Liver (tissue), 9 donors: ENCODE measurements around the gene CAB39. TPM values are rescaled to one million over a fixed set of nuclear protein-coding genes. Genes with fewer than 3 reads are reported as not detected.
A peak's percentile ranks its signal among the peaks of the same experiment; 100 is the strongest.

Experiments
- DNase-seq: peaks from one replicate; pipeline ENCODE4 v3.0.0-alpha.2; 2017; ENCODE audit warnings: low spot score
- H3K27ac ChIP-seq, 2 donors: one replicate each; pipeline ENCODE4 v1.7.0; 2013; ENCODE audit warnings: inconsistent platforms in 2 of 2, low read length in 2 of 2, control low read depth in 1 of 2, low read depth in 1 of 2, mild to moderate bottlenecking in 1 of 2
- H3K27me3 ChIP-seq, 4 donors: one replicate each; pipeline versions ENCODE4 v1.6.1 to v1.7.0; 2013; ENCODE audit warnings: low read length in 3 of 4, inconsistent platforms in 1 of 4, mild to moderate bottlenecking in 1 of 4, moderate library complexity in 1 of 4; ENCODE audit not compliant: control insufficient read depth in 4 of 4, insufficient read depth in 4 of 4
- H3K36me3 ChIP-seq, 4 donors: one replicate each; pipeline versions ENCODE4 v1.6.1 to v1.7.0; 2013; ENCODE audit warnings: low read length in 3 of 4, mild to moderate bottlenecking in 3 of 4, low read depth in 1 of 4, moderate library complexity in 1 of 4; ENCODE audit not compliant: control insufficient read depth in 4 of 4, insufficient read depth in 3 of 4
- H3K4me1 ChIP-seq, 4 donors: one replicate each; pipeline versions ENCODE4 v1.6.1 to v1.7.0; 2013; ENCODE audit warnings: low read length in 3 of 4, mild to moderate bottlenecking in 3 of 4, moderate library complexity in 1 of 4; ENCODE audit not compliant: control insufficient read depth in 4 of 4, insufficient read depth in 4 of 4
- H3K4me3 ChIP-seq, 3 donors: one replicate each; pipeline versions ENCODE4 v1.6.1 to v1.7.0; 2013; ENCODE audit warnings: low read length in 3 of 3, control low read depth in 1 of 3, low read depth in 1 of 3, mild to moderate bottlenecking in 1 of 3
- H3K9ac ChIP-seq, 2 donors: one replicate each; pipeline ENCODE4 v1.7.0; 2013; ENCODE audit warnings: low read length in 2 of 2, mild to moderate bottlenecking in 2 of 2, moderate library complexity in 2 of 2, control low read depth in 1 of 2, low read depth in 1 of 2
- H3K9me3 ChIP-seq, 4 donors: one replicate each; pipeline versions ENCODE4 v1.6.1 to v1.7.0; 2013; ENCODE audit warnings: low read length in 3 of 4; ENCODE audit not compliant: control insufficient read depth in 4 of 4
- EGR1 ChIP-seq, 2 donors: IDR thresholded peaks; 2 replicates each; pipeline ENCODE4 v1.6.1; 2016 to 2018; ENCODE audit warnings: antibody characterized with exemption in 2 of 2, low read depth in 2 of 2
- FOXA1 ChIP-seq: IDR thresholded peaks from 2 replicates; pipeline ENCODE4 v1.6.1; 2016; ENCODE audit warnings: antibody characterized with exemption
- FOXA2 ChIP-seq: IDR thresholded peaks from 2 replicates; pipeline ENCODE4 v1.6.1; 2016; ENCODE audit warnings: antibody characterized with exemption
- GABPA ChIP-seq, 2 donors: IDR thresholded peaks in 1 of 2; conservative IDR thresholded peaks in 1 of 2; 2 replicates each; pipeline ENCODE4 v1.6.1; 2016; ENCODE audit warnings: antibody characterized with exemption in 2 of 2, mild to moderate bottlenecking in 1 of 2, moderate library complexity in 1 of 2
- JUND ChIP-seq, 2 donors: IDR thresholded peaks; 2 replicates each; pipeline ENCODE4 v1.6.1; 2016; ENCODE audit warnings: antibody characterized with exemption in 2 of 2
- RAD21 ChIP-seq, 2 donors: IDR thresholded peaks; 2 replicates each; pipeline ENCODE4 v1.6.1; 2016; ENCODE audit warnings: antibody characterized with exemption in 2 of 2, mild to moderate bottlenecking in 2 of 2
- RXRA ChIP-seq, 2 donors: IDR thresholded peaks; 2 replicates each; pipeline ENCODE4 v1.6.1; 2017 to 2018; ENCODE audit warnings: antibody characterized with exemption in 2 of 2, mild to moderate bottlenecking in 1 of 2
- YY1 ChIP-seq: IDR thresholded peaks from 2 replicates; pipeline ENCODE4 v1.6.1; 2016; ENCODE audit warnings: antibody characterized with exemption, mild to moderate bottlenecking
- WGBS: extraction: QIAGEN DNeasy Blood & Tissue Kit; methylation state at CpG from one replicate; pipeline ENCODE4 v1.1.7; 2013; 5-methylcytosine and 5-hydroxymethylcytosine counted together
- polyA plus RNA-seq, 2 donors: library from polyadenylated mRNA; stranded (reverse) in 1 of 2; unstranded in 1 of 2; fragments of 200-250 nt in 1 of 2; fragments of >200 nt in 1 of 2; fragmentation: Nextera tagmentation in 1 of 2; extraction: Ambion mirVana in 1 of 2; gene quantifications; one replicate each; pipeline versions ENCODE4 v1.2.1 to v1.2.3, GENCODE V29; 2013 to 2015
- total RNA-seq, 2 donors: library from RNA; depleted of rRNA; stranded (reverse); fragments of >200 nt; gene quantifications; one replicate each; pipeline ENCODE4 v1.2.3, GENCODE V29; 2014
- TF ChIP-seq, protein P1 (sequence below): fragments of 150-350 bp; IDR thresholded peaks from 2 replicates; pipeline ENCODE4 v1.5.1; 2017; ENCODE audit warnings: improper control_type of control experiment, low read depth, low read length; ENCODE audit not compliant: missing input control
- TF ChIP-seq, protein P2 (sequence below): IDR thresholded peaks from 2 replicates; pipeline ENCODE4 v1.6.1; 2016; ENCODE audit warnings: antibody characterized with exemption
- TF ChIP-seq, protein P3 (sequence below): IDR thresholded peaks from 2 replicates; pipeline ENCODE4 v1.6.1; 2016; ENCODE audit warnings: antibody characterized with exemption
- donor health status: healthy.
- donor health status: healthy.
- donor health status: healthy.
- donor health status: healthy.
- donor health status: healthy.

CAB39 gene
- total and polyA plus RNA-seq, 4 donors: 9.2 to 39.8 (median 26.5) TPM

DNA sequence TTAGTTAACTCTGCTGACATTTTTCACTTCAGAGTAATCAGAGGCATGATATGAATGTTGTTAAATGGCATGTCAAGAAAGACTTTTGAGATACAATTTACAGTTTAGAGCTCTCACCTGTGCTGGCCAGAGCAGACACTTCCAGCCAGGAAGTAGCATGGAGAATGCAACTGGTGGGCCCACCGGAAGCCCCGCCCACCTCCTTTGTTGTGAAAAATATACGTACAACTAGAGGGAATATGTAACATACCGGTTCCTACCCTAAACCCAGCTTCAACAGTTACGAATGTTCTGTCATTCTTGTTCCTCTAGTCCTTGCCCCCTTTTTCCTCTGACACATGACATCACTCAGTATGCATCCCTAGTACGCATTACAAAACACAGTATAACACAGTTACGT is 81.9 kb downstream of the CAB39 start:
- Histone ChIP-seq H3K36me3 (peaks cover 4 to 7% (median 6%) of the 10 kb centered on the region in 4 donors), H3K4me3 (no peak overlapping the region)
- WGBS: 87% methylated on average over 7 of the region's 7 CpGs

DNA sequence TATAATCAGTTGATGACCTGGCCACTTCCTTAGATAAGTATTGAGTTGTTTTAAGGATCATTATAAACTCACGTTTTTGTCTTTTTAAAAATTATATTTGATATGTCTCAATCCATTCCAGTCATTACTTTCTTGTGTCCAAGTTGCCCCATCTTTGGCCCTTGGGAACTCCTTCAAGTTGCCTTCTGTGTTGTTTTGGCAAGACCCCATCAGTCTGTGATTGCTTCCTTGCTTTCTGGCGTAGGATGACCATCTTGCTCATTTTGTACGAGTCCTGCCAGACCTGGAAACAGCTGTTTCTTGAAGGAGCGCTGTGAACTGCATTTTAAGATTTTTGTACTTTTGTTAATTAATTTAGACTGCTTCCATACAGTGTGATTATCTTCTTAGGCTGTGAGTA is 83.2 kb downstream of the CAB39 start:
- Histone ChIP-seq H3K4me3 (no peak overlapping the region), H3K9me3 (no peaks in the 10 kb centered on the region), H3K27me3 (no peaks in the 10 kb centered on the region), H3K36me3 (peaks cover under 1 to 15% (median 6%) of the 10 kb centered on the region in 4 donors), H3K4me1 (peaks cover 0 to 4% (median 2%) of the 10 kb centered on the region in 4 donors), H3K9ac (no peak overlapping the region), H3K27ac (no peak overlapping the region)
- no peak for DNase-seq
- TF ChIP-seq FOXA2 (no peak), FOXA1 (no peak), RXRA (IDR thresholded peaks at IDR 0.05) (no peak), JUND (IDR thresholded peaks at IDR 0.05) (no peak), EGR1 (IDR thresholded peaks at IDR 0.05; ENCODE audit: low read depth in 2 of 2) (no peak), GABPA (IDR thresholded peaks at IDR 0.05 in 1 of 2, conservative IDR thresholded peaks at IDR 0.05 in 1 of 2) (no peak)
- TF ChIP-seq, protein P1, sequence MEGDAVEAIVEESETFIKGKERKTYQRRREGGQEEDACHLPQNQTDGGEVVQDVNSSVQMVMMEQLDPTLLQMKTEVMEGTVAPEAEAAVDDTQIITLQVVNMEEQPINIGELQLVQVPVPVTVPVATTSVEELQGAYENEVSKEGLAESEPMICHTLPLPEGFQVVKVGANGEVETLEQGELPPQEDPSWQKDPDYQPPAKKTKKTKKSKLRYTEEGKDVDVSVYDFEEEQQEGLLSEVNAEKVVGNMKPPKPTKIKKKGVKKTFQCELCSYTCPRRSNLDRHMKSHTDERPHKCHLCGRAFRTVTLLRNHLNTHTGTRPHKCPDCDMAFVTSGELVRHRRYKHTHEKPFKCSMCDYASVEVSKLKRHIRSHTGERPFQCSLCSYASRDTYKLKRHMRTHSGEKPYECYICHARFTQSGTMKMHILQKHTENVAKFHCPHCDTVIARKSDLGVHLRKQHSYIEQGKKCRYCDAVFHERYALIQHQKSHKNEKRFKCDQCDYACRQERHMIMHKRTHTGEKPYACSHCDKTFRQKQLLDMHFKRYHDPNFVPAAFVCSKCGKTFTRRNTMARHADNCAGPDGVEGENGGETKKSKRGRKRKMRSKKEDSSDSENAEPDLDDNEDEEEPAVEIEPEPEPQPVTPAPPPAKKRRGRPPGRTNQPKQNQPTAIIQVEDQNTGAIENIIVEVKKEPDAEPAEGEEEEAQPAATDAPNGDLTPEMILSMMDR: no peak
- TF ChIP-seq, protein P2, sequence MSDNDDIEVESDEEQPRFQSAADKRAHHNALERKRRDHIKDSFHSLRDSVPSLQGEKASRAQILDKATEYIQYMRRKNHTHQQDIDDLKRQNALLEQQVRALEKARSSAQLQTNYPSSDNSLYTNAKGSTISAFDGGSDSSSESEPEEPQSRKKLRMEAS: no peak
- WGBS: 79% methylated on average over 4 of the region's 4 CpGs

More for the DNA sequence above, 81.9 kb downstream of the CAB39 start:
- Histone ChIP-seq H3K9ac (no peak overlapping the region), H3K27ac (peak overlapping the region; percentile 10 to 21), H3K4me1 (peaks cover 0 to 4% (median 2%) of the 10 kb centered on the region in 4 donors), H3K27me3 (no peaks in the 10 kb centered on the region), H3K9me3 (no peaks in the 10 kb centered on the region)
- DNase-seq: no peak
- TF ChIP-seq RAD21 (IDR thresholded peaks at IDR 0.05) (no peak), YY1 (no peak)

DNA sequence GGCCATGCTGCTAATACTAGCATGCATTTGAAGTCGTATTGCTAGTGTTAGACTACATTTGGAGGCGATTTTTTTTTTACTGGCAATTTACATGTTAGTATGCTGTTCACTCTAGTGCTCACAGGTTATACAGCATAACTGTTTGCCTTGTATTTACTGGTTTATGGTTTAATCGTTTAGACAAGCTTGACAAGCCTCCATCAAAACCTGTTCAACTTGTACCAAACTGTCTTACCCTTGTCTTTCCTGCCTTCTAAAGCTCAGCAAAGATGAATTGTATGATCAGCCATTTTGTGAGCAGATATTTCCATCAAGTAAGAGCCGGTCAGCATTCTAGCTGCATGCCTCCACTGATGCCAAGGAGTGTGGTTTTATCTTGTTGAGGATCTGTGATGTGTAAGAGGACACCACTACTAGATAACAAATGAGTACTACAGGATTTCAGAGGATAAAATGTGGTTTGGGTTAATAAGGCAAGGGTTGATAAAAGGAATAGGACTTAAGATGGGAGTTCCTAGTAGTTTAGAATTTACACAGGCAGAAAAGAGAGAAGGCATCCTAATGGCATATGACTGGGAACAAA is 83.7 kb downstream of the CAB39 start:
- Histone ChIP-seq H3K27ac (no peak overlapping the region), H3K4me1 (peaks cover 0 to 4% (median 2%) of the 10 kb centered on the region in 4 donors), H3K9me3 (no peaks in the 10 kb centered on the region), H3K27me3 (no peaks in the 10 kb centered on the region), H3K9ac (no peak overlapping the region), H3K36me3 (peaks cover 4 to 19% (median 7%) of the 10 kb centered on the region in 4 donors), H3K4me3 (no peak overlapping the region)
- TF ChIP-seq FOXA1 (no peak), FOXA2 (no peak), RAD21 (IDR thresholded peaks at IDR 0.05) (no peak)
- TF ChIP-seq, protein P1: no peak
- TF ChIP-seq, protein P3, sequence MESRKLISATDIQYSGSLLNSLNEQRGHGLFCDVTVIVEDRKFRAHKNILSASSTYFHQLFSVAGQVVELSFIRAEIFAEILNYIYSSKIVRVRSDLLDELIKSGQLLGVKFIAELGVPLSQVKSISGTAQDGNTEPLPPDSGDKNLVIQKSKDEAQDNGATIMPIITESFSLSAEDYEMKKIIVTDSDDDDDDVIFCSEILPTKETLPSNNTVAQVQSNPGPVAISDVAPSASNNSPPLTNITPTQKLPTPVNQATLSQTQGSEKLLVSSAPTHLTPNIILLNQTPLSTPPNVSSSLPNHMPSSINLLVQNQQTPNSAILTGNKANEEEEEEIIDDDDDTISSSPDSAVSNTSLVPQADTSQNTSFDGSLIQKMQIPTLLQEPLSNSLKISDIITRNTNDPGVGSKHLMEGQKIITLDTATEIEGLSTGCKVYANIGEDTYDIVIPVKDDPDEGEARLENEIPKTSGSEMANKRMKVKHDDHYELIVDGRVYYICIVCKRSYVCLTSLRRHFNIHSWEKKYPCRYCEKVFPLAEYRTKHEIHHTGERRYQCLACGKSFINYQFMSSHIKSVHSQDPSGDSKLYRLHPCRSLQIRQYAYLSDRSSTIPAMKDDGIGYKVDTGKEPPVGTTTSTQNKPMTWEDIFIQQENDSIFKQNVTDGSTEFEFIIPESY: no peak
- TF ChIP-seq, protein P2: no peak
- DNase-seq: no peak
- WGBS: 88% methylated on average over 4 of the region's 4 CpGs
